Measurements from ENCODE around the gene FXYD5.

The FXYD5 gene

DNA sequence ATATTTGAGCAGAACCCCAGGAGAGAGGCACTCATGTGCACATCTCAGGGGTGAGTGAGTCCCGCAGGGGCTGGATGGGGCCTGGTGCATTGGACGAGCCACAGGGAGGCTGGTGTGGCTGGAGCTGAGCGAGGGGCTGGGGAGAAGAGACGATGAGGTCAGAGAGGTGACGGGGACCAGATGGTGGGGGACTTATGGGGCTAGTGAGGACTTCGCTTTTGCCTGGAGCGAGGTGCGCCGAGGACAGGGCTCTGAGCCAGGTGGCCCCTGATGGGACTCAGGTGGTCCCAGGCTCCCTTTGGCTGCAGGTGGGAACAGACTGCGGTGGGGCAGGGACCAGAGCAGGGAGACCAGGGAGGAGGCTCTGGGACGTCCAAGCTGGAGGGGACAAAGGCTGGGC, 45.8 kb upstream of the FXYD5 start:
- H3K27ac ChIP-seq, result no peak overlapping the region
- TF ChIP-seq, protein P1, sequence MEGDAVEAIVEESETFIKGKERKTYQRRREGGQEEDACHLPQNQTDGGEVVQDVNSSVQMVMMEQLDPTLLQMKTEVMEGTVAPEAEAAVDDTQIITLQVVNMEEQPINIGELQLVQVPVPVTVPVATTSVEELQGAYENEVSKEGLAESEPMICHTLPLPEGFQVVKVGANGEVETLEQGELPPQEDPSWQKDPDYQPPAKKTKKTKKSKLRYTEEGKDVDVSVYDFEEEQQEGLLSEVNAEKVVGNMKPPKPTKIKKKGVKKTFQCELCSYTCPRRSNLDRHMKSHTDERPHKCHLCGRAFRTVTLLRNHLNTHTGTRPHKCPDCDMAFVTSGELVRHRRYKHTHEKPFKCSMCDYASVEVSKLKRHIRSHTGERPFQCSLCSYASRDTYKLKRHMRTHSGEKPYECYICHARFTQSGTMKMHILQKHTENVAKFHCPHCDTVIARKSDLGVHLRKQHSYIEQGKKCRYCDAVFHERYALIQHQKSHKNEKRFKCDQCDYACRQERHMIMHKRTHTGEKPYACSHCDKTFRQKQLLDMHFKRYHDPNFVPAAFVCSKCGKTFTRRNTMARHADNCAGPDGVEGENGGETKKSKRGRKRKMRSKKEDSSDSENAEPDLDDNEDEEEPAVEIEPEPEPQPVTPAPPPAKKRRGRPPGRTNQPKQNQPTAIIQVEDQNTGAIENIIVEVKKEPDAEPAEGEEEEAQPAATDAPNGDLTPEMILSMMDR (IDR thresholded peaks at IDR 0.05), result no peak
- no peak for TF ChIP-seq ZFX (IDR thresholded peaks at IDR 0.05; ENCODE audit: borderline replicate concordance)

DNA sequence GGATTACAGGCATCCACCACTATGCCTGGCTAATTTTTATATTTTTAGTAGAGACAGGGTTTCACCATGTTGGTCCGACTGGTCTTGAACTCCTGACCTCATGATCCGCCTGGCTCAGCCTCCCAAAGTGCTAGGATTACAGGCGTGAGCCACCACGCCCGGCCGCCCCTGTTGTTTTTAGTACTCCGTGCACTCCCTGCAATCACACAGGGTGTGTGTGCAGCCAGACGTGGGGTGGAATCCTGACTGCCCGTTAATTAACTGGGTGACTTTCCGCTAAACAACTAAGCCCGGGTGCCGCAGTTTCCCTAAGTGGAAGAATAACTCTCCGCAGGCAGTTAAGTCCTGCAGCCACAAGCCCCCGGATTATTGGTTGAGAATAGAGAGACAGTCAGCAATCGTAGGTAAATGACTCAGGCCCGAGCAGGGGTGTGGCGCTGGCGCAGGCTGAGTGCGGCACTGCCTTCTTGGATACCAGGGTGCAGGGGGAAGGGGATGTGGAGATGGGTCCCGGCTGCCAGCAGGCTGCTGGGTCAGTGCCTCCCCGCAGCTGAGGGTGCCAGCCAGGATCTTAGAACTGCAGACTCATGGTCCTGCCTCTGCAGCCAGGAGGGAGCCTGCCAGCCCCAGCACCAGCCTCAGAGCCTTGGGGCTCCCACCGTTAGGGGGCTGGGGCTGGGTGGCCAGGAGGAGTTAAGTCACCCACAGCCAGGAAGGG, 45.0 kb upstream of the FXYD5 start:
- TF ChIP-seq, protein P1 (IDR thresholded peaks at IDR 0.05), result no peak
- TF ChIP-seq ZFX (IDR thresholded peaks at IDR 0.05; ENCODE audit: borderline replicate concordance), result no peak
- H3K27ac ChIP-seq, result no peak overlapping the region

GRCh38 chr19:35110974-35111373, 43.6 kb upstream of the FXYD5 start:
- TF ChIP-seq, protein P1 (IDR thresholded peaks at IDR 0.05), result no peak
- no peak for TF ChIP-seq ZFX (IDR thresholded peaks at IDR 0.05; ENCODE audit: borderline replicate concordance)
- no peak overlapping the region for H3K27ac ChIP-seq

DNA sequence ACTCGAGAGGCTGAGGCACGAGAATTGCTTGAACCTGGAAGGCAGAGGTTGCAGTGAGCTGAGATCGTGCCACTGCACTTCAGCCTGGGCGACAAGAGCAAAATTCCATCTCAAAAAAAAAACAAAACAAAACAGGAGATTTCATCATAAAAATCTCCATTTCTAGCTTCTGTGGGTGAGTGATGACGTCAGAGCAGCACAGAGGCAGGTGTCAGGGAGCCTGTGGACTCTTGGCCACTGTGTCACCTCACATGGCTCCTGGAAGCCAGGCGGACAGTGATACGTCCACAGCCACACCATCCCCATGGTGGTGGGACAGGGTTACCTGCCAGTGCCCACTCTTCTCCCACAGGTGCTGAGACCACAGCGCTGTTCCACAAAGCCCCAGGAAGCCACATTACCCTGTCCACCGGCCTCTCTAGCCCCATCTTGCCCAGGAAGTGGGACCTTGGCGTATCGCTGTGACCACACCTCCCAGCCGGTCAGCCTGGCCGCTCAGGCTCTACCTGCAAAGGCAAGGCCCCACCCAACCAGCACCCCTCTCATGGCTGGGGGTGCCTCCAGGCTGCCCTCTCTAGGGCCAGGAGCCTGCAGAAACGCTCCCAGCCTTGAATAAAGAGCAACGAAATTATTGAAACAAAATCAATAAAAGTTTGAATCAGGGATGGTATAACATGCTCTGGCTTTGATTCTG, 41.4 kb upstream of the FXYD5 start:
- no peak for TF ChIP-seq ZFX (IDR thresholded peaks at IDR 0.05; ENCODE audit: borderline replicate concordance)
- TF ChIP-seq, protein P1 (IDR thresholded peaks at IDR 0.05), result no peak
- H3K27ac ChIP-seq, result no peak overlapping the region

GRCh38 chr19:35114353-35115176, 40.0 kb upstream of the FXYD5 start:
- H3K27ac ChIP-seq, result peak overlapping the region; percentile 91
- TF ChIP-seq, protein P1 (IDR thresholded peaks at IDR 0.05), result peak; percentile 97
- TF ChIP-seq ZFX (IDR thresholded peaks at IDR 0.05; ENCODE audit: borderline replicate concordance), result no peak

DNA sequence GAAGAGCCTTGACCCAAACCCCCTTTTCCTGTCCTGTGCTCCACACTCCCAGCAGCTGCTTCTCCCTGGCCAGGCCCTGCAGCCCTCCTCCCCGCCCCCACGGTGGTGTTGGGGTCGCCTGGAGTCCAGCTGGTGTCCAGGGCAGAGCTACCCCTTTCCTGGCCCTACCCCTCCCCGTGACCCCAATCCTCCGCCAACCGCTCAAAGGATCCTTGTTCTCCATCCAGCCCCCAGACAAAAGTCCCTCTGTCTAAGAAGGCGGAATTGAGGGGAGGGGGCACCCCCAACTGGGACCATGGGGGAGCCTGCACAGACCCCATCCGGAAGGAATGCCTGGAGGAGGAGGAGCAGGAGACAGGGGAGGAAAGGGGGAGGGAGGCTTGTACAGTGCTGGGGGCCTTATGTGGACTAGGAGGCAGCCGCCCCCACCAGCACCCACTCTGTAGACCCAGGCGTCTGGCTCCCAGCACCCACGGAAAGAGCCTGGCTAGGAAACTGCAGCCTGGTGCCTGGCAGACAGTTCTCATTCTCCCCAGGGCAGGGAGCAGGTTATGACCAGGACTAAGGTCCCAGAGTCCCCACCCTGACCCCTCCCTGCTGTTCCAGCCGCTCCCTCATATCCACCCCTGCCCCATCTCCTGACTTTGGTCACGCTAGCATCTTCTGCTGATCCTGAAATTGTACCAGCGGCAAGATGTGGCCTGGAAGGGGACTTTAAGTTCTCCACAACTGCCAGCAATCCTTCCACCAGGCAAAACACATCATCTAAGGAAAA, 39.2 kb upstream of the FXYD5 start, which contains the start of gene FXYD3:
TSS of gene FXYD3 (plus strand) at position 647 of the 775 bp plus-strand sequence. CDS start 3,554 bp downstream, outside the sequence.
- TF ChIP-seq ZFX (IDR thresholded peaks at IDR 0.05; ENCODE audit: borderline replicate concordance), result no peak
- TF ChIP-seq, protein P1 (IDR thresholded peaks at IDR 0.05), result no peak
- peak within 1 kb of the TSS; percentile 91 for H3K27ac ChIP-seq
